MG63 (cell line): ENCODE measurements around the gene ADAMTS12. TPM values are rescaled to one million over a fixed set of nuclear protein-coding genes. Genes with fewer than 3 reads are reported as not detected.

ENCODE experiments used
- total RNA-seq: library from RNA; depleted of rRNA; stranded (reverse); fragments of >200 nt; shearing (Covaris generic); gene quantifications from 2 replicates; pipeline ENCODE4 v1.2.3, GENCODE V29; 2014; ENCODE audit warnings: low replicate concordance; rRNA removed

ADAMTS12 gene
- total RNA-seq, 1 experiment from 2014 or later: 11.8 TPM

Other genes with a start within 250 kb of the ADAMTS12 start
- not detected in 2 replicates for gene RXFP3, start 44.4 kb upstream of the ADAMTS12 start, total RNA-seq
- not detected in 2 replicates for gene SLC45A2, start 92.7 kb upstream of the ADAMTS12 start, total RNA-seq
- gene AMACR, start 116.1 kb upstream of the ADAMTS12 start, total RNA-seq: 4.3 and 26.3 TPM in 2 replicates
- 1.3 and 3.3 TPM in 2 replicates for gene C1QTNF3, start 151.2 kb upstream of the ADAMTS12 start, total RNA-seq